Ovary (tissue), 9 donors: Measurements from ENCODE around the gene PRKD2. TPM values are rescaled to one million over a fixed set of nuclear protein-coding genes. Genes with fewer than 3 reads are reported as not detected.
"Not testable (repeated sequence)": the region's sequence is repeated elsewhere in the genome, so short reads cannot be mapped to it uniquely, and the experiment has no call there.

Experiments used
- DNase-seq, 5 donors: peaks; one replicate each; pipeline ENCODE4 v3.0.0-alpha.2; 2019 to 2020
- H3K27ac ChIP-seq, 2 donors: fragments of 200-600 bp; one replicate each; pipeline versions ENCODE4 v1.5.1 to v1.8.0; 2019 to 2022
- H3K27me3 ChIP-seq: fragments of 200-600 bp; one replicate; pipeline ENCODE4 v1.8.0; 2022
- H3K36me3 ChIP-seq: fragments of 200-600 bp; sonication (generic); one replicate; pipeline ENCODE4 v1.5.1; 2019
- H3K4me1 ChIP-seq: one replicate; pipeline ENCODE4 v1.8.1; 2013; ENCODE audit warnings: mild to moderate bottlenecking, moderate library complexity; ENCODE audit not compliant: insufficient read depth
- H3K4me3 ChIP-seq: fragments of 200-600 bp; sonication (generic); one replicate; pipeline ENCODE4 v1.5.1; 2017
- H3K9me3 ChIP-seq, 2 donors: fragments of 200-600 bp in 1 of 2; sonication (generic) in 1 of 2; one replicate each; pipeline versions ENCODE4 v1.5.1 to v1.8.1; 2013 to 2019; ENCODE audit warnings: mild to moderate bottlenecking in 1 of 2, moderate library complexity in 1 of 2
- EP300 ChIP-seq: sonication (generic); formaldehyde crosslinking; IDR thresholded peaks from one replicate; pipeline ENCODE4 v1.6.1; 2017; ENCODE audit warnings: antibody characterized with exemption
- POLR2A ChIP-seq: fragments of 450-650 bp; IDR thresholded peaks from one replicate; pipeline ENCODE4 v1.6.1; 2017; ENCODE audit warnings: antibody characterized with exemption, mild to moderate bottlenecking, moderate library complexity
- WGBS, 3 donors: extraction: QIAGEN DNeasy Blood & Tissue Kit in 1 of 3; methylation state at CpG; one replicate each; pipeline versions ENCODE4 v1.1.5 to v1.1.7; 2013 to 2017; 5-methylcytosine and 5-hydroxymethylcytosine counted together
- intact Hi-C, 4 donors: fragments of 100-400 bp; cut with DNase I; formaldehyde crosslinking; loops; one replicate each; pipeline versions ENCODE4 v1.11.0 to v1.15.1; 2022 to 2023
- polyA plus RNA-seq, 2 donors: library from polyadenylated mRNA; stranded (reverse); fragments of 200-250 nt in 1 of 2; fragments of 350-450 nt in 1 of 2; fragmentation: Illumina TruSeq in 1 of 2; extraction: RNeasy Lipid Tissue Mini Kit (QIAGEN cat#74804) in 1 of 2; gene quantifications; one replicate each; pipeline ENCODE4 v1.2.3, GENCODE V29; 2013 to 2014
- total RNA-seq, 7 donors: library from RNA; depleted of rRNA in 2 of 7; stranded (reverse); fragments of >200 nt in 2 of 7; fragmentation: NEBNext Ultra II Directional in 3 of 7; extraction: Animal tissue kit (Norgen Biotek cat#: 25700) in 3 of 7; gene quantifications; one replicate each; pipeline versions ENCODE4 v1.1.0 to v1.2.4, GENCODE V29; 2016 to 2023
- TF ChIP-seq, protein P1 (sequence below), 3 donors: fragments of 450-650 bp in 2 of 3; fragments of 200-600 bp in 1 of 3; IDR thresholded peaks; one replicate each; pipeline versions ENCODE4 v1.5.1 to v1.8.0; 2016 to 2022; ENCODE audit warnings: antibody characterized with exemption in 3 of 3, mild to moderate bottlenecking in 1 of 3
- donor health status: DM: no; HTN: no; CAD: no; lungs with moderate emphysema.
- donor health status: DM: no; HTN: no; CAD: no.
- donor health status: Bipolar disorder and iron deficiency.
- donor health status: DM: yes; HTN: yes; CAD: no.
- donor health status: DM: no; HTN: no; CAD: no.
- donor health status: DM: yes; HTN: yes; CAD: no.

Gene PRKD2
- total and polyA plus RNA-seq, 9 donors, result 17.7 to 55.4 (median 40.0) TPM

DNA sequence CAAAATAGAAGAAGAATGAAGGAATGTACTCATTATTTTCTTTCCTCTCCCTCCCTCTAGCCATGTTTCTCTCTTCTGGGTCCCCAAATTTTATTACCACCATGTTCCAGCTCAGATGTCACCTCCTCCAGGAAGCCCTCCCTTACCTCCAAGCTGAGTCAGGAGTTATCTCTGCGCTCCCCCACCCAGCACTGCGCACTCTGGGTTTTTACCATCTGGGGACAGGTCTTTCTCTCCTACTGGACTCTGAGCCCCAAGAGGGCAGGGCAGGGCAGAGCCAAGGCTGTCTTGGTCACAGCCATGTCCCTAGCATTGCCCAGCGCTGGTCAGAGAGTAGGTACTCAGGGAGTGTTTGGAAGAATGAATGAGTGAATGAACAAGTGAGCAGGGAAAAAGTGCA, 83.8 kb downstream of the PRKD2 start:
- no peak for DNase-seq
- TF ChIP-seq, protein P1, sequence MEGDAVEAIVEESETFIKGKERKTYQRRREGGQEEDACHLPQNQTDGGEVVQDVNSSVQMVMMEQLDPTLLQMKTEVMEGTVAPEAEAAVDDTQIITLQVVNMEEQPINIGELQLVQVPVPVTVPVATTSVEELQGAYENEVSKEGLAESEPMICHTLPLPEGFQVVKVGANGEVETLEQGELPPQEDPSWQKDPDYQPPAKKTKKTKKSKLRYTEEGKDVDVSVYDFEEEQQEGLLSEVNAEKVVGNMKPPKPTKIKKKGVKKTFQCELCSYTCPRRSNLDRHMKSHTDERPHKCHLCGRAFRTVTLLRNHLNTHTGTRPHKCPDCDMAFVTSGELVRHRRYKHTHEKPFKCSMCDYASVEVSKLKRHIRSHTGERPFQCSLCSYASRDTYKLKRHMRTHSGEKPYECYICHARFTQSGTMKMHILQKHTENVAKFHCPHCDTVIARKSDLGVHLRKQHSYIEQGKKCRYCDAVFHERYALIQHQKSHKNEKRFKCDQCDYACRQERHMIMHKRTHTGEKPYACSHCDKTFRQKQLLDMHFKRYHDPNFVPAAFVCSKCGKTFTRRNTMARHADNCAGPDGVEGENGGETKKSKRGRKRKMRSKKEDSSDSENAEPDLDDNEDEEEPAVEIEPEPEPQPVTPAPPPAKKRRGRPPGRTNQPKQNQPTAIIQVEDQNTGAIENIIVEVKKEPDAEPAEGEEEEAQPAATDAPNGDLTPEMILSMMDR (IDR thresholded peaks at IDR 0.05), result no peak
- TF ChIP-seq EP300, result no peak
- no peak for TF ChIP-seq POLR2A
- no peaks in the 10 kb centered on the region for H3K27me3 ChIP-seq
- H3K9me3 ChIP-seq, result no peaks in the 10 kb centered on the region
- H3K4me3 ChIP-seq, result no peak overlapping the region
- H3K36me3 ChIP-seq, result no peaks in the 10 kb centered on the region
- 92 to 96% (median 94%) methylated on average over 3 of the region's 3 CpGs for WGBS, 3 donors
- intact Hi-C loops, result loop anchor here in 1 of 4 donors (5.0 kb wide), 1 partner anchor 34 kb away; no protein-coding TSS in a partner anchor
- no peak overlapping the region for H3K27ac ChIP-seq
- H3K4me1 ChIP-seq, result no peaks in the 10 kb centered on the region

DNA sequence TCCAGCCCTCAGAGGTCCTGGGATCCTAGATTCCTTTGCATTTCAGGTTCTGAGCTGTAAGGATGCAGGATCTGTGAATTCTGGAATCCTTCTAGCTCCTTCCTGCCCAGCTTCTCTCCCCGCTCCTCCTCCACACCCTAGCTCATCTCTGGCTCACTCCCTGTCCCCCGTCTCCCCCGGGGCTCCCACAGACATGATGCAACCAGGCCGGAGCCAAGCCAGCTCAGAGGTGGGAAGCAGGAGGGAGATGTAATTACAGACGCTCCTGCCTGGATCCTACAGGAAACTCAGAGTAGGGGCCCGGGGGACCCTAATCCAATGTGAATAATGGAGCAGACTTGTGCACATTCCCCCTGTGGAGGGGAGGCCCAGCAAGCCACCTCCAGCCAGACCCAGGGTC, 85.4 kb downstream of the PRKD2 start:
- 23 to 49% (median 34%) methylated on average over 6 of the region's 6 CpGs for WGBS, 3 donors
- Histone ChIP-seq H3K27me3 (no peaks in the 10 kb centered on the region), H3K9me3 (no peaks in the 10 kb centered on the region), H3K4me3 (no peak overlapping the region), H3K27ac (no peak overlapping the region), H3K4me1 (no peaks in the 10 kb centered on the region), H3K36me3 (no peaks in the 10 kb centered on the region)
- intact Hi-C loops, result loop anchor here in 1 of 4 donors (5.0 kb wide), 1 partner anchor 36 kb away; no protein-coding TSS in a partner anchor
- peak in 1 of 5 donors; percentile 53 for DNase-seq
- no peak for TF ChIP-seq POLR2A
- TF ChIP-seq, protein P1 (IDR thresholded peaks at IDR 0.05), result no peak
- TF ChIP-seq EP300, result no peak

DNA sequence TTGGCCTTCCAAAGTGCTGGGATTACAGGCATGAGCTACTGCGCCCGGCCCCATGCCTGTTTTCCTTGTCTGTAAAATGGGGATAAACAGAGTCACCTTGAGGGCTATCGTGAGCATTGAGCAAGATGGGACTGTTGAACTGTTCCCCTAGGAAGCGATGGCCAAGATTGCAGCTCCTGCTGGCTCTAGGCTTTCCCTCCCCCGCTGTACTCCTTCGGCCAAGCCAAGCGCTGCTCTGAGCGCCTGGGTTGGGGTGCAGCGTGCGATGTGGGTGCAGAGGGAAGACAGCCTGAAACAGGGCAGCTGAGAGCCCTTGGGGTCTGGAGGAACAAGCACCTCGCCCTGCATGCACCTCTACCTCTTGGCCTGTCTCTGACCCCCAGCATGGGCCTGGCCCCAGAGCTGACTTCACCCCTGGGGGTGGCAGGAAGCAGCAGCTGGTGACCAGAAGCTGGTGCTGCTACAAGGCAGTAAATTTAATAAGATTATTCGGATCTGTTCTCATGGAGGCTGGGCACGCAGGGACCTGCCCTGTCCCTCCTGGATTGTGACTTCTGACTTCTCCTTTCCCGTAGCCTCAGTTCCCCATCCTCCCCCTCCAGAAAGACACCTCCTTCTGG, 86.2 kb downstream of the PRKD2 start:
- Histone ChIP-seq H3K4me3 (no peak overlapping the region), H3K27ac (no peak overlapping the region), H3K27me3 (no peaks in the 10 kb centered on the region), H3K9me3 (no peaks in the 10 kb centered on the region), H3K36me3 (no peaks in the 10 kb centered on the region), H3K4me1 (no peaks in the 10 kb centered on the region)
- no peak for TF ChIP-seq POLR2A
- TF ChIP-seq, protein P1 (IDR thresholded peaks at IDR 0.05), result no peak
- no peak for TF ChIP-seq EP300
- intact Hi-C loops, result loop anchor here in 1 of 4 donors (5.0 kb wide), 1 partner anchor 37 kb away; no protein-coding TSS in a partner anchor
- no peak for DNase-seq
- 84 to 90% (median 89%) methylated on average over 14 of the region's 14 CpGs for WGBS, 3 donors

DNA sequence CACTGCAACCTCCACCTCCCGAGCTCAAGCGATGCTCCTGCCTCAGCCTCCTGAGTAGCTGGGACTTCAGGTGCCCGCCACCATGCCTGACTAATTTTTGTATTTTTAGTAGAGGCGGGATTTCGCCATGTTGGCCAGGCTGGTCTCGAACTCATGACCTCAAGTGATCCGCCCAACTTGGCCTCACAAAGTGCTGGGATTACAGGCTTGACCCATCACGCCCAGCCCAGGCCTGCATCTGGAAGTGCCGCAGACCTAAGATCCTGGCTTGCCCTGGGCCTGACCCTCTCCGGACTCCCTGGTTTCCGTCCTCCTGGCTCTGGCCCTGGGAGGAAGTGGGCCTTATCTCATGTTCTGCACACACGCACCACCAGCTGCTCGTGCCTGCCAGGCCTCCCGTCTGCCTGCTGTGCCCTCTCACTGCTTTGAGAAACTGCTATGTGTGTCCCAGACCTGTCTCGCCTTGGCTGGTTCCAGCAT, 87.3 kb downstream of the PRKD2 start:
- 62 to 72% (median 64%) methylated on average over 15 of the region's 15 CpGs for WGBS, 3 donors
- TF ChIP-seq POLR2A (no peak), EP300 (no peak)
- TF ChIP-seq, protein P1 (IDR thresholded peaks at IDR 0.05), result no peak
- no peak for DNase-seq
- H3K9me3 ChIP-seq, result no peaks in the 10 kb centered on the region
- no peaks in the 10 kb centered on the region for H3K36me3 ChIP-seq
- H3K27ac ChIP-seq, result no peak overlapping the region
- no peaks in the 10 kb centered on the region for H3K4me1 ChIP-seq
- intact Hi-C loops, result loop anchor here in 1 of 4 donors (5.0 kb wide), 1 partner anchor 38 kb away; no protein-coding TSS in a partner anchor
- H3K27me3 ChIP-seq, result no peaks in the 10 kb centered on the region
- no peak overlapping the region for H3K4me3 ChIP-seq

DNA sequence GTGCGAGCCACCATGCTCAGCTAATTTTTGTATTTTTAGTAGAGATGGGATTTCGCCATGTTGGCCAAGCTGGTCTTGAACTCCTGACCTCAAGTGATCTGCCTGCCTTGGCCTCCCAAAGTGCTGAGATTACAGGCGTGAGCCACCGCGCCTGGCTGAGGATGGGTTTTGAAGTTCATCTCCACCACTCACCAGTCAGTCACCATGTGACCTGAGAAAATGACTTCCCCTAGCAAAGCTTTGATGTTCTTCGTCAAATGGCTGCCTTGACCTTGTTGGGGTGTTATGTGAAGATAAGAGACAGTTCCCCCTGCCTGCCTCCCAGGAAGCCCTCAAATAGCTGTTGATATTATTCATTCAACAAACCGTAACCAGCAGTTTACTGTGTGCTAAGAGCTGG, 87.9 kb downstream of the PRKD2 start:
- H3K27ac ChIP-seq, H3K27me3 ChIP-seq, H3K4me1 ChIP-seq, H3K36me3 ChIP-seq, DNase-seq, H3K4me3 ChIP-seq, H3K9me3 ChIP-seq, intact Hi-C loops: not testable (repeated sequence)
- 87 to 90% (median 90%) methylated on average over 7 of the region's 7 CpGs for WGBS, 3 donors
